Sigmoid colon (tissue), 7 donors: ENCODE data around the gene FCHO1. TPM values are rescaled to one million over a fixed set of nuclear protein-coding genes. Genes with fewer than 3 reads are reported as not detected.
A peak's percentile ranks its signal among the peaks of the same experiment; 100 is the strongest.

Source experiments
- DNase-seq: peaks from one replicate; pipeline ENCODE4 v3.0.0-alpha.2; 2019
- H3K27ac ChIP-seq, 4 donors: fragments of 200-600 bp; sonication (generic); one replicate each; pipeline ENCODE4 v1.5.1; 2016 to 2019; ENCODE audit warnings: mild to moderate bottlenecking in 1 of 4
- H3K27me3 ChIP-seq, 3 donors: fragments of 200-600 bp; sonication (generic); one replicate each; pipeline ENCODE4 v1.5.1; 2019; ENCODE audit warnings: mild to moderate bottlenecking in 1 of 3
- H3K36me3 ChIP-seq, 4 donors: fragments of 200-600 bp; sonication (generic); one replicate each; pipeline ENCODE4 v1.5.1; 2016 to 2019
- H3K4me1 ChIP-seq, 4 donors: fragments of 200-600 bp; sonication (generic); one replicate each; pipeline ENCODE4 v1.5.1; 2017 to 2019
- H3K4me3 ChIP-seq, 4 donors: fragments of 200-600 bp; sonication (generic); one replicate each; pipeline ENCODE4 v1.5.1; 2017 to 2019; ENCODE audit warnings: mild to moderate bottlenecking in 2 of 4, moderate library complexity in 1 of 4
- H3K9me3 ChIP-seq, 4 donors: fragments of 200-600 bp in 3 of 4; sonication (generic) in 3 of 4; one replicate each; pipeline versions ENCODE4 v1.5.1 to v1.6.1; 2013 to 2019
- CTCF ChIP-seq, 4 experiments: fragments of 450-650 bp in 3 of 4; fragments of 200-600 bp in 1 of 4; IDR thresholded peaks; one replicate each; pipeline ENCODE4 v1.5.1; 2016 to 2019; ENCODE audit warnings: antibody characterized with exemption in 4 of 4, mild to moderate bottlenecking in 3 of 4, moderate library complexity in 2 of 4
- EP300 ChIP-seq, 4 donors: sonication (generic); formaldehyde crosslinking; IDR thresholded peaks; one replicate each; pipeline ENCODE4 v1.6.1; 2017; ENCODE audit warnings: antibody characterized with exemption in 4 of 4
- POLR2A ChIP-seq, 2 donors: fragments of 450-650 bp; IDR thresholded peaks; one replicate each; pipeline ENCODE4 v1.6.1; 2016; ENCODE audit warnings: antibody characterized with exemption in 2 of 2, mild to moderate bottlenecking in 2 of 2, moderate library complexity in 2 of 2
- POLR2AphosphoS5 ChIP-seq, 4 donors: sonication (generic); formaldehyde crosslinking; IDR thresholded peaks; one replicate each; pipeline ENCODE4 v1.6.1; 2017; ENCODE audit warnings: antibody characterized with exemption in 4 of 4
- WGBS, 2 donors: extraction: QIAGEN DNeasy Blood & Tissue Kit; methylation state at CpG; one replicate each; pipeline ENCODE4 v1.1.7; 2013; 5-methylcytosine and 5-hydroxymethylcytosine counted together
- intact Hi-C: fragments of 100-400 bp; cut with DNase I; formaldehyde crosslinking; loops from one replicate; pipeline ENCODE4 v1.15.1; 2023
- polyA plus RNA-seq, 3 donors: library from polyadenylated mRNA; stranded (reverse); fragments of 200-250 nt; gene quantifications; one replicate each; pipeline ENCODE4 v1.2.3, GENCODE V29; 2013
- total RNA-seq, 4 donors: library from RNA; depleted of rRNA; stranded (reverse); fragments of >200 nt; gene quantifications; one replicate each; pipeline ENCODE4 v1.1.0, GENCODE V29; 2016
- donor health status: healthy with polysubstance abuse.
- donor health status: Bipolar disorder and iron deficiency.
- donor health status: healthy.

FCHO1 gene
- total and polyA plus RNA-seq, 7 donors, result 1.2 to 14.4 (median 3.6) TPM

DNA sequence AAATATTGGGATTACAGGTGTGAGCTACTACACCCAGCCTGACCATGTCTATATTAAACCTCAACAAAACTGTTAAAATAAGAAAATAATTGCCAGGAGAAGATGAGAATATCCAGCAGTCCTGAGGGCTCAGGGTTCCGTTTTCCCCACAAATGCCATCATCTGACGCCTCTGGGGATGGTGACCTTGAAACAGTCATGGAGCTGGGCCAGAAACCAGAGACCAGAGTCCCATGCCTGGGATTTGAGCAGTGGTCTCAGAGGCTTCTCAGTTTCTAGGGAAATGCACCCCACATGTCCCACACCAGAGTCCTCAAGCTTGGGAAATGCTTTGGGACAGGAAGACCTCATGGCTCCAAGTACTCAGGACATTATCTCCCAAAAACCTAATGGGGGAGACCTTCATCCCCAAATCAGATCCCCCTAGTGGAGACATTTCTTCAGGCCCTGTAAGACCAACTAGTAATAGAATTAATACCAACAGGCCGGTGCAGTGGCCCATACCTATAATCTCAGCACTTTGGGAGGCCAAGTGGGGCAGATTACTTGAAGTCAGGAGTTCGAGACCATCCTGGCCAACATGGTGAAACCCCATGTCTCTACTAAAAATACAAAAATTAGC is 34.9 kb upstream of the FCHO1 start:
- Histone ChIP-seq H3K4me3 (no peak overlapping the region), H3K36me3 (no peaks in the 10 kb centered on the region), H3K27me3 (no peaks in the 10 kb centered on the region), H3K4me1 (peaks cover 0 to 39% (median 35%) of the 10 kb centered on the region in 4 donors), H3K27ac (peak overlapping the region in 3 of 4 donors; percentile 56 to 69 (median 60)), H3K9me3 (no peaks in the 10 kb centered on the region)
- TF ChIP-seq CTCF (IDR thresholded peaks at IDR 0.05) (no peak), POLR2A (IDR thresholded peaks at IDR 0.05) (no peak), POLR2AphosphoS5 (IDR thresholded peaks at IDR 0.05) (no peak), EP300 (IDR thresholded peaks at IDR 0.05) (no peak)
- intact Hi-C loops, result no loop called here
- no peak for DNase-seq
- WGBS, 2 donors, result 63 to 76% methylated on average over 4 of the region's 4 CpGs

DNA sequence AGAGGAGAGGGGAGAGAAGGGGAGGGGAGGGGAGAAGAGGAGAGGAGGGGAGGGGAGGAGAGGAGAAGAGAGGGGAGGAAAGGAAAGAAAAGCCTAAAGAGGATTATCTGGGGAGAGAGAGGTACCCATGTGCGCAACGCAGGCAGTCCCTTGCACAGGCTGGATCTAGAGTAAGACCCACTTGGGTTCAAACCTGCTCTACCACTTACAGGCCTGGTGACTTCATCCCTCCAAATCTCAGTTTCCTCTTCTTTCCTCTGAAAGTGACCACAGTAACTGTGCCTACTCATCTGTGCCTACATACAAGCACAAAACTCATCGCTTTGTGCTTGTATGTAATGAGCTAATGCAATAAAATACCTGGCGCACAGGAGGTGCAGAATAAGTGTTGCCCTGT is 32.7 kb upstream of the FCHO1 start:
- TF ChIP-seq EP300 (IDR thresholded peaks at IDR 0.05) (no peak), CTCF (IDR thresholded peaks at IDR 0.05) (no peak), POLR2A (IDR thresholded peaks at IDR 0.05) (no peak), POLR2AphosphoS5 (IDR thresholded peaks at IDR 0.05) (no peak)
- no peak for DNase-seq
- H3K4me1 ChIP-seq, result peaks cover 0 to 53% (median 47%) of the 10 kb centered on the region in 4 donors
- H3K36me3 ChIP-seq, result peaks cover 0 to 1% (median 0%) of the 10 kb centered on the region in 4 donors
- WGBS, 2 donors, result 60 to 86% methylated on average over 4 of the region's 4 CpGs
- no peaks in the 10 kb centered on the region for H3K27me3 ChIP-seq
- intact Hi-C loops, result loop anchor here (2.0 kb wide), 1 partner anchor 28 kb away; no protein-coding TSS in a partner anchor
- peak overlapping the region in 1 of 4 donors; percentile 98 for H3K4me3 ChIP-seq
- H3K27ac ChIP-seq, result no peak overlapping the region
- no peaks in the 10 kb centered on the region for H3K9me3 ChIP-seq

DNA sequence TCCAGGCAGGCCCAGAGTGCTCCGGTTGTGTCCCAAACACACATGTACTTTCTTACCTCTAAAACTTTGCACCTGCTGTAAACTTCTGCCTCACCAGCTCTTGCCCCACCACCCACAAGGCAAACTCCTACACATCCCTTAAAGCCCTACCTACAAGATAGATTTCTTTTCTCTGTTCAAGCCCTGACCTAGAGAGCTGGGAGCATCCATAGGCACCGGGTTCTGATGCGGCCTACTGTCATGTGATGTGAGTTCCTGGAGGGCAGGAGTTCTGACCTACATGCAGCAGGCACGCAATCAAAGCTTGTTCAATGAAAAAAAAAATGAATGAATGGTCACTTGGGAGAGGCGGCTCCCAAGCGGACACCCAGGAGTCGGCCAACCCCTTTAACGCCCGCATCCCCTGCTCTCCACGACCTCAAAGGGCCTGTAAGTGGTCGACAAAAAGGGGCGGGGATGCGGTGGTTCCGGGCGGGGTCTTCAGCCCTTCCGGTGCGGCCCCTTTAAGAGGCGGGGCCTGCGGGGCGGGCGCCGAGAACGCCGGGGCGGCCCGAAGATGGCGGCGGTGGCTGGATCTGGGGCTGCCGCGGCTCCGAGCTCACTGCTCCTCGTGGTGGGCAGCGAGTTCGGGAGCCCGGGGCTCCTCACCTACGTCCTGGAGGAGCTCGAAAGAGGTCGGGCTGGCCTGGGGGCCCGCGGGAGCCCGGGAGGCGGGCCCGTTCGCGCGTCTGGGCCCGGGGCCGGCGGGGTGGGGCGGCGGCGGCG is 32.1 kb upstream of the FCHO1 start, which contains the start of gene MAP1S:
Gene MAP1S, plus strand, starts transcription at position 534 of the 765 bp plus-strand sequence. Its CDS starts 23 bp downstream, at position 557.
- intact Hi-C loops, result loop anchor here (2.0 kb wide), 1 partner anchor 28 kb away; no protein-coding TSS in a partner anchor
- Histone ChIP-seq H3K4me1 (peaks cover 0 to 53% (median 47%) of the 10 kb centered on the region in 4 donors), H3K27me3 (no peaks in the 10 kb centered on the region), H3K27ac (peak within 1 kb of the TSS; percentile 64 to 81 (median 76)), H3K4me3 (peak within 1 kb of the TSS; percentile 84 to 100 (median 96)), H3K9me3 (no peaks in the 10 kb centered on the region), H3K36me3 (peaks cover 0 to 7% (median 0%) of the 10 kb centered on the region in 4 donors)
- WGBS, 2 donors, result 1 to 3% methylated on average over 53 of the region's 53 CpGs
- no peak for DNase-seq
- TF ChIP-seq EP300 (IDR thresholded peaks at IDR 0.05) (no peak), CTCF (IDR thresholded peaks at IDR 0.05) (no peak), POLR2AphosphoS5 (IDR thresholded peaks at IDR 0.05) (peak; percentile 69 to 91 (median 81)), POLR2A (IDR thresholded peaks at IDR 0.05) (peak; percentile 33 to 44)

- Histone ChIP-seq H3K9me3 (no peaks in the 10 kb centered on the region), H3K4me3 (peak overlapping the region; percentile 84 to 100 (median 96)), H3K27me3 (no peaks in the 10 kb centered on the region), H3K27ac (peak overlapping the region; percentile 64 to 81 (median 76)), H3K36me3 (peaks cover 0 to 14% (median 4%) of the 10 kb centered on the region in 4 donors), H3K4me1 (peaks cover 0 to 53% (median 47%) of the 10 kb centered on the region in 4 donors)
- no peak for DNase-seq
- intact Hi-C loops, result loop anchor here (2.0 kb wide), 1 partner anchor 27 kb away; no protein-coding TSS in a partner anchor
- TF ChIP-seq CTCF (IDR thresholded peaks at IDR 0.05) (no peak), POLR2AphosphoS5 (IDR thresholded peaks at IDR 0.05) (no peak), EP300 (IDR thresholded peaks at IDR 0.05) (no peak), POLR2A (IDR thresholded peaks at IDR 0.05) (no peak)
- 2 to 3% methylated on average over 38 of the region's 38 CpGs for WGBS, 2 donors
Measured at GRCh38 chr19:17719730-17720400, 31.4 kb upstream of the FCHO1 start.
